Fibroblast of lung (primary cell): Measurements from ENCODE around the gene ZBTB7C.

Source experiments
- EZH2 ChIP-seq: IDR thresholded peaks from 2 replicates; pipeline ENCODE4 v1.5.1; 2012; ENCODE audit warnings: low read length, control low read depth, mild to moderate bottlenecking; ENCODE audit errors: missing control alignments
- TF ChIP-seq, protein P1 (sequence below), 2 donors: IDR thresholded peaks in 1 of 2; conservative IDR thresholded peaks in 1 of 2; 1 replicate in 1 of 2; 2 replicates in 1 of 2; pipeline ENCODE4 v1.5.1; 2011 to 2012; ENCODE audit warnings: low read length in 2 of 2, control low read depth in 1 of 2, inconsistent platforms in 1 of 2, low read depth in 1 of 2, mild to moderate bottlenecking in 1 of 2

GRCh38 chr18:47995654-47996053 is 413.5 kb downstream of the ZBTB7C start:
- TF ChIP-seq, protein P1, sequence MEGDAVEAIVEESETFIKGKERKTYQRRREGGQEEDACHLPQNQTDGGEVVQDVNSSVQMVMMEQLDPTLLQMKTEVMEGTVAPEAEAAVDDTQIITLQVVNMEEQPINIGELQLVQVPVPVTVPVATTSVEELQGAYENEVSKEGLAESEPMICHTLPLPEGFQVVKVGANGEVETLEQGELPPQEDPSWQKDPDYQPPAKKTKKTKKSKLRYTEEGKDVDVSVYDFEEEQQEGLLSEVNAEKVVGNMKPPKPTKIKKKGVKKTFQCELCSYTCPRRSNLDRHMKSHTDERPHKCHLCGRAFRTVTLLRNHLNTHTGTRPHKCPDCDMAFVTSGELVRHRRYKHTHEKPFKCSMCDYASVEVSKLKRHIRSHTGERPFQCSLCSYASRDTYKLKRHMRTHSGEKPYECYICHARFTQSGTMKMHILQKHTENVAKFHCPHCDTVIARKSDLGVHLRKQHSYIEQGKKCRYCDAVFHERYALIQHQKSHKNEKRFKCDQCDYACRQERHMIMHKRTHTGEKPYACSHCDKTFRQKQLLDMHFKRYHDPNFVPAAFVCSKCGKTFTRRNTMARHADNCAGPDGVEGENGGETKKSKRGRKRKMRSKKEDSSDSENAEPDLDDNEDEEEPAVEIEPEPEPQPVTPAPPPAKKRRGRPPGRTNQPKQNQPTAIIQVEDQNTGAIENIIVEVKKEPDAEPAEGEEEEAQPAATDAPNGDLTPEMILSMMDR (conservative IDR thresholded peaks at IDR 0.05 in 1 of 2, IDR thresholded peaks at IDR 0.05 in 1 of 2; ENCODE audit: low read depth in 1 of 2, low read length in 2 of 2) = no peak
- no peak for TF ChIP-seq EZH2
